Stomach (tissue), 9 donors: ENCODE results near the gene DSE. TPM values are rescaled to one million over a fixed set of nuclear protein-coding genes. Genes with fewer than 3 reads are reported as not detected.
A peak's percentile ranks its signal among the peaks of the same experiment; 100 is the strongest.

Experiments used
- DNase-seq, 2 donors: peaks; one replicate each; pipeline versions ENCODE4 v3.0.0 to v3.0.0-alpha.2; 2013 to 2019
- H3K27ac ChIP-seq, 5 donors: fragments of 200-600 bp in 4 of 5; sonication (generic) in 4 of 5; one replicate each; pipeline ENCODE4 v1.5.1; 2013 to 2019; ENCODE audit warnings: mild to moderate bottlenecking in 1 of 5, moderate library complexity in 1 of 5
- H3K27me3 ChIP-seq, 3 donors: fragments of 200-600 bp; sonication (generic); one replicate each; pipeline ENCODE4 v1.5.1; 2017 to 2019; ENCODE audit warnings: mixed run types in 1 of 3
- H3K36me3 ChIP-seq, 4 donors: fragments of 200-600 bp; sonication (generic); 1 replicate in 3 of 4; 2 replicates in 1 of 4; pipeline ENCODE4 v1.5.1; 2016 to 2019
- H3K4me1 ChIP-seq, 4 donors: fragments of 200-600 bp; sonication (generic); one replicate each; pipeline ENCODE4 v1.5.1; 2016 to 2019
- H3K4me3 ChIP-seq, 4 donors: fragments of 200-600 bp; sonication (generic) in 3 of 4; one replicate each; pipeline ENCODE4 v1.5.1; 2016 to 2019; ENCODE audit warnings: mild to moderate bottlenecking in 1 of 4
- H3K9me3 ChIP-seq, 4 donors: fragments of 200-600 bp; sonication (generic); one replicate each; pipeline ENCODE4 v1.5.1; 2016 to 2019
- CTCF ChIP-seq, 7 experiments: fragments of 450-650 bp in 4 of 7; fragments of 200-600 bp in 3 of 7; sonication (generic) in 3 of 7; IDR thresholded peaks; one replicate each; pipeline ENCODE4 v1.5.1; 2016 to 2019; ENCODE audit warnings: antibody characterized with exemption in 7 of 7, control low read depth in 2 of 7, mild to moderate bottlenecking in 1 of 7
- EP300 ChIP-seq: sonication (generic); formaldehyde crosslinking; IDR thresholded peaks from one replicate; pipeline ENCODE4 v1.6.1; 2017; ENCODE audit warnings: antibody characterized with exemption
- POLR2A ChIP-seq, 4 donors: fragments of 450-650 bp; IDR thresholded peaks; one replicate each; pipeline ENCODE4 v1.6.1; 2016; ENCODE audit warnings: antibody characterized with exemption in 4 of 4, control low read depth in 2 of 4, mild to moderate bottlenecking in 1 of 4, moderate library complexity in 1 of 4
- POLR2AphosphoS5 ChIP-seq, 3 donors: sonication (generic); formaldehyde crosslinking; IDR thresholded peaks; one replicate each; pipeline ENCODE4 v1.6.1; 2016; ENCODE audit warnings: antibody characterized with exemption in 3 of 3
- whole genome bisulfite sequencing, 5 donors: extraction: QIAGEN DNeasy Blood & Tissue Kit in 3 of 5; methylation state at CpG; one replicate each; pipeline versions ENCODE4 v1.1.5 to v1.1.7; 2013 to 2018; 5-methylcytosine and 5-hydroxymethylcytosine counted together
- intact Hi-C: fragments of 100-400 bp; cut with DNase I; formaldehyde crosslinking; loops from one replicate; pipeline ENCODE4 v1.15.1; 2023; ENCODE audit warnings: low total_unique reads
- polyA plus RNA-seq, 3 donors: library from polyadenylated mRNA; stranded (reverse); fragments of 200-250 nt; gene quantifications; one replicate each; pipeline ENCODE4 v1.2.3, GENCODE V29; 2013
- total RNA-seq, 5 donors: library from RNA; depleted of rRNA; stranded (reverse); fragments of >200 nt; gene quantifications; one replicate each; pipeline versions ENCODE4 v1.1.0 to v1.2.3, GENCODE V29; 2014 to 2016
- donor health status: healthy with polysubstance abuse.
- donor health status: Bipolar disorder and iron deficiency.
- donor health status: healthy.

The DSE gene
- total and polyA plus RNA-seq, 8 donors: 3.8 to 39.8 (median 12.5) TPM

DNA sequence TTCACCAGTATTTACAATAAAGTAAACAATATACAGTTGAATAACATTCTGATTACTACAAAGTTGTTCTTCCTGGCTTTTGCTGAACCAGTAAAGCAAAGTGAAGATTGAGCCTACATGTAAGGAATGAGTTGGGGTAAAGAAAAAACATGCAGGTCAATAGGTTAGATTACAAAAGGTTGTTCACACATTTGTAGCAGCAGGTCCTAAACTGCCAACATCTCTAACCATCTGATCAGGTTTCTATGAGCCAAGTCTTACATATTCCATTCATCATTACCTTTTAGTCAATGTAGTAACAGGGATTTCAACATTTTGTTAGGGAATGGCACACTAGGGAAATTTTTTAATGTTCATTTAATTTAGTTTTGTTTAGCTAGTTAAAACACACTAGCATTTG, 81.2 kb downstream of the DSE start:
- no peaks in the 10 kb centered on the region for H3K36me3 ChIP-seq
- DNase-seq: no peak
- H3K9me3 ChIP-seq: no peaks in the 10 kb centered on the region
- H3K27ac ChIP-seq: peak overlapping the region in 1 of 5 donors; percentile 15
- intact Hi-C loops: no loop called here
- TF ChIP-seq EP300 (no peak), POLR2AphosphoS5 (IDR thresholded peaks at IDR 0.05) (no peak), CTCF (IDR thresholded peaks at IDR 0.05) (no peak), POLR2A (IDR thresholded peaks at IDR 0.05) (no peak)
- H3K27me3 ChIP-seq: no peaks in the 10 kb centered on the region
- H3K4me3 ChIP-seq: no peak overlapping the region
- peaks cover 0 to 34% (median 15%) of the 10 kb centered on the region in 4 donors for H3K4me1 ChIP-seq

DNA sequence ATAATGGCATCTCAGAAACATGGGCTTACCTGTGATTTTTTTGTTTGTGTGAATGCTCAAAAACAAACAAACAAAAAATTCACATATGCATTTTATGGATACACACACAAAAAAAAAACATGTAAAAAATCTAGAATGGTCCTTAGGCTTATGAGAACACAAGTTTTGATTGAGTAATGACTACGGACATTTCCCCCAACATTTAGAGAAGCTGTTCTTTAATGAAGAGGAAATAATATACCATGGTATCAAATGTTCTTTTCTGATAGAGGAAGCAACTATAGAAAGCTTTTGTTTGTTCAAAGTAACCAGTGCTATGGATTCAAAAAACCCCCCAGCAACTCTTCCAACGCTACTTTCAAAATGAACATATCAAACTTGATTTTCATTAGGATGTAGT, 81.8 kb downstream of the DSE start:
- peaks cover 0 to 28% (median 12%) of the 10 kb centered on the region in 4 donors for H3K4me1 ChIP-seq
- no peak for TF ChIP-seq POLR2AphosphoS5 (IDR thresholded peaks at IDR 0.05)
- TF ChIP-seq EP300: no peak
- no peak for TF ChIP-seq CTCF (IDR thresholded peaks at IDR 0.05)
- no peak for TF ChIP-seq POLR2A (IDR thresholded peaks at IDR 0.05)
- H3K27me3 ChIP-seq: no peaks in the 10 kb centered on the region
- no peak overlapping the region for H3K27ac ChIP-seq
- 82 to 95% (median 94%) methylated on average over 2 of the region's 2 CpGs for WGBS, 5 donors
- H3K4me3 ChIP-seq: no peak overlapping the region
- DNase-seq: no peak
- no peaks in the 10 kb centered on the region for H3K36me3 ChIP-seq
- intact Hi-C loops: no loop called here
- H3K9me3 ChIP-seq: no peaks in the 10 kb centered on the region

GRCh38 chr6:116456106-116456505, 85.4 kb downstream of the DSE start:
- TF ChIP-seq POLR2AphosphoS5 (IDR thresholded peaks at IDR 0.05): no peak
- no peak for TF ChIP-seq CTCF (IDR thresholded peaks at IDR 0.05)
- TF ChIP-seq EP300: no peak
- no peak for TF ChIP-seq POLR2A (IDR thresholded peaks at IDR 0.05)
- intact Hi-C loops: no loop called here
- Histone ChIP-seq H3K36me3 (no peaks in the 10 kb centered on the region), H3K27me3 (no peaks in the 10 kb centered on the region), H3K9me3 (no peaks in the 10 kb centered on the region), H3K4me1 (peaks cover 0 to 9% (median 5%) of the 10 kb centered on the region in 4 donors), H3K27ac (no peak overlapping the region), H3K4me3 (no peak overlapping the region)
- no peak for DNase-seq
- 83 to 96% (median 90%) methylated on average over 3 of the region's 3 CpGs for WGBS, 5 donors

DNA sequence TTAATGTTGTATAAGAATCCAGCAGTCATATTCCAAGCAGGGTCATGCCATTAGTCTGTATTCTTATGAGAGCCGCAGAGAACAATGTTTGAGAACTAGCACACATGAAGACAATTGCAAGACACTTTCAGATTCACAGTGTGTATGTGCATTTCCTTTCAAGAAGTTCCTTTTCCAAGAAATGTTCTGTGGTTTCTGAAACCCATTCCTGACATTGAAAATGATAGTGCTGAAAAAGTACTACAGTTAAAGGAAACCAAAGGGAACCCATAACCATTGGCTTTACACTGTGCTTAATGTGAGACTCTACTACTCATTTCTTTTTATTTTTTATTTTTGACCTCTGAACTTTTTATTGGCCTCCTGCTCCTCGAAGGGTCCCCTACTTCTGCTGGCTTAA, 86.2 kb downstream of the DSE start:
- Histone ChIP-seq H3K36me3 (no peaks in the 10 kb centered on the region), H3K9me3 (no peaks in the 10 kb centered on the region), H3K27ac (no peak overlapping the region), H3K4me1 (peaks cover 0 to 10% (median 5%) of the 10 kb centered on the region in 4 donors), H3K27me3 (peaks cover 0 to 3% (median 2%) of the 10 kb centered on the region in 3 donors), H3K4me3 (no peak overlapping the region)
- 76 to 84% (median 78%) methylated on average over 2 of the region's 2 CpGs for WGBS, 5 donors
- TF ChIP-seq POLR2A (IDR thresholded peaks at IDR 0.05) (no peak), CTCF (IDR thresholded peaks at IDR 0.05) (no peak), POLR2AphosphoS5 (IDR thresholded peaks at IDR 0.05) (no peak), EP300 (no peak)
- intact Hi-C loops: no loop called here
- no peak for DNase-seq
